ENCODE measurements around the gene ARHGEF39.
"Not testable (repeated sequence)": the region's sequence is repeated elsewhere in the genome, so short reads cannot be mapped to it uniquely, and the experiment has no call there.

- TF ChIP-seq, protein P1, sequence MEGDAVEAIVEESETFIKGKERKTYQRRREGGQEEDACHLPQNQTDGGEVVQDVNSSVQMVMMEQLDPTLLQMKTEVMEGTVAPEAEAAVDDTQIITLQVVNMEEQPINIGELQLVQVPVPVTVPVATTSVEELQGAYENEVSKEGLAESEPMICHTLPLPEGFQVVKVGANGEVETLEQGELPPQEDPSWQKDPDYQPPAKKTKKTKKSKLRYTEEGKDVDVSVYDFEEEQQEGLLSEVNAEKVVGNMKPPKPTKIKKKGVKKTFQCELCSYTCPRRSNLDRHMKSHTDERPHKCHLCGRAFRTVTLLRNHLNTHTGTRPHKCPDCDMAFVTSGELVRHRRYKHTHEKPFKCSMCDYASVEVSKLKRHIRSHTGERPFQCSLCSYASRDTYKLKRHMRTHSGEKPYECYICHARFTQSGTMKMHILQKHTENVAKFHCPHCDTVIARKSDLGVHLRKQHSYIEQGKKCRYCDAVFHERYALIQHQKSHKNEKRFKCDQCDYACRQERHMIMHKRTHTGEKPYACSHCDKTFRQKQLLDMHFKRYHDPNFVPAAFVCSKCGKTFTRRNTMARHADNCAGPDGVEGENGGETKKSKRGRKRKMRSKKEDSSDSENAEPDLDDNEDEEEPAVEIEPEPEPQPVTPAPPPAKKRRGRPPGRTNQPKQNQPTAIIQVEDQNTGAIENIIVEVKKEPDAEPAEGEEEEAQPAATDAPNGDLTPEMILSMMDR (IDR thresholded peaks at IDR 0.05) = not testable (repeated sequence)
- not testable (repeated sequence) for TF ChIP-seq POLR2A (IDR thresholded peaks at IDR 0.05)
Measured at GRCh38 chr9:35641478-35641877, 23.5 kb downstream of the ARHGEF39 start.

All from thyroid gland (tissue), 4 donors.